HG03520 (cell line): ENCODE results near the gene FOXO1.

Experiments used
- ATAC-seq: cut with Tn5 transposase; IDR thresholded peaks from one replicate; pipeline ENCODE4 v1.9.1; 2021; ENCODE audit warnings: mild to moderate bottlenecking, moderate library complexity; ENCODE audit not compliant: unreplicated experiment

FOXO1 gene

DNA sequence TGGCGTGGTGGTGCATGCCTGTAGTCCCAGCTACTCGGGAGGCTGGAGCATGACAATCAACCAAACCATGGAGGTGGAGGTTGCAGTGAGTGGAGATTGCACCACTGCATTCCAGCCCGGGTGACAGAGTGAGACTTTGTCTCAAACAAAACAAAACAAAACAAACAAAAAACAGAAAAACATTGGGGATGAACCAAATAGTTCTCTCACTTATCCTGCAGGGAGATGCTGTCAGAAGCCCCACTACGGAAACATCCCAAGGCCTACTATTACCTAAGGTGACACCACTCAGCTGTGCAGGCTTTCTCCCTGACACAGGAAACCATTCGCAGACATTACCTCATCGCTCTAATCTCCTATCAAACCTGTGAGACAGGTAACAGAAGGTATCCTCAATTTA is 113.5 kb downstream of the FOXO1 start:
- ATAC-seq: no peak

DNA sequence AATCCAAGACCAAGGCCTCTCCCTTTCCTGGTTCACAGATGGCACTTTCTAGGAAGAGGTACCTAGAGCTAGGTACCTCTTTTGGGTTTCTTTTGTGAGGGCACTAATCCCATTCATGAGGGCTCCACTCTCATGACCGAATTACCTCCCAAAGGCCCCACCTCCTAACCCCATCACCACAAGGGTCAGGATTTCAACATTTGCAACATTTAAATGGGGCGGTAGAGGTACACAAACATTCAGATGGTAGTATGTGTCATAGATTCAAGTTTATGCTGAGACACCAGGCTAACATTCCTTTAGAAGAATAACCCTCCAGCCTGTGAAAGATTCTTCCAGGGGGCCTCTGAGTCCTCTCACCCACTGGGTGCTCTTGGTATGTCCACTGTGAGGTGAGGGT is 116.3 kb downstream of the FOXO1 start:
- ATAC-seq: no peak

DNA sequence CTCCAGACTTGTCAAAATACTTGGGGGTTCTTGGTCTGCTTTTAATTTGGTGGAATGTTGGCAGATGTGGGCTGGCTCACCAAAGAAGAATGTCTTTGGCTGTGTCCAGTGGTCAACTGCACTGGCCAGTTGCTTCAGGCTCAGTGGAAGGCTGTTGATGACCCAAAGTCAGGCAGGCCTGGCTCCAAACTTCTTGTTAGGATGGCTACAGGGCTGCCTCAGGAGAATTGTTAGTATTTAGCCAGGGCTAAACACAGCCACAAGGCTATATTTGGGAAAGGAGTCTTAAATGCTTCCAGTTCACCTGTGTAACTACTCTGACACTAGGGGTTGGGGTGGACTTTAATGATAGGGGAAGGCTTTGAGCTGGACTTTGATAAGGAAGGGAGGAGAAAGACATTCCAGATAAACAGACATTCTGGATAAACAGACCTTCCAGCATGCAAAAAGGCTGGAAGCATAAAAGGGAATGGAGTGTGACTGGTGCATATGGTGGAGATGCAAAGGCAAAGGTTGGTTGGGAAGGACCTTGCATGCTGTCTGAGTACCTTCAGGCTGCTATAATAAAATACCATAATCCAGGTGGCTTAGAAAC is 116.8 kb downstream of the FOXO1 start:
- ATAC-seq: no peak

DNA sequence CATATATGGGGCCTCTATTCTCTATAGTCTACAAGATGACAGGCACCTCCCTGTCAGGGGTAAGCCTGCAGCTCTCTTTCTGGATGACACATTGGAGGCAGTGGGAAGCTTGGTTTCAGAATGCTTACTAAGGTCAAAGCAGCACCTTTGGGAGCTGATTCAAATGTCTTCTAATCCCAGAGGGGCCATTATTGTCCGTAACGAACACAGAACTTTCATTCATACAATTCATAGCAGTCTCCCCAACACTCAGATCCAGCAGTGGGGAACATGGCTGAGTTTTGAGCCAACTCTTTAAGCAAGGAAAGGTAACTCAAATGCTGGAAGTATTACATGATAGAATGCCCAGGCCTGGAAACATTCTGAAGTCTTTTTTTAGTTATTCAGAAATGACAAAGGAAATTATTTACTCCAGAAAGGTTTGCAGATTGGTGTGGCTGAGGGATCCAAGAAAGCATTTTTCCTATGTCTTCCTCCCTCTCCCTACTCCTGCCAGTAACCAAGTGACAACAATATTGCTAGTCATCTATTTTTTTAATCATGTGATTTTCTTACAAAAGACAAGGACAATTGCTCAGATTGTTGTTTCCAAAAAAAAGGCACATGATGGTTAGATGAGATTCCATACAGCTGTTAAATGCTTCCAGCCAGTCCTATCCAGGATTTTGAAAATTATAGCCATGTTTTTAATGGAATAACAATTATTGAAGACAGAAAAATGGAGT is 118.7 kb downstream of the FOXO1 start:
- ATAC-seq: no peak

DNA sequence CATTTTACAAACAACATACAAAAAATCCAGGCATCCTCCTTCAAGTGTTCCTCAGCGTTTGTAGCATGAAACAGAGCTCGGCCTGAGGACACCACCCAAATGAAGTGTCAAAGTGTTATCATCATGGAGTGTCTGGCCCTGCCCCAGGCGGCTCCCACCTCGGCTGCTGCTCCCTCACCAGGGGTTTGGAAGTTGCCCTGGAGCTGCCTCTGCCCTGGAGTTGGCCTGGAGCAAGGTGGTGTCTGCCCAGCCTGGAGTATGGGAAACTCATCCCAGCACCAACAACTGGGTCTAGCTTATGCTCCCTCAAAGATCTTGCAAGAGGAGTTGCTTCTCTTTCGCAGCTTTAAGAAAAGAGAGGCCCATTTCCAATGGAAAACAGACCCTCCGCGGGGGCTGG is 120.4 kb downstream of the FOXO1 start:
- ATAC-seq: no peak

DNA sequence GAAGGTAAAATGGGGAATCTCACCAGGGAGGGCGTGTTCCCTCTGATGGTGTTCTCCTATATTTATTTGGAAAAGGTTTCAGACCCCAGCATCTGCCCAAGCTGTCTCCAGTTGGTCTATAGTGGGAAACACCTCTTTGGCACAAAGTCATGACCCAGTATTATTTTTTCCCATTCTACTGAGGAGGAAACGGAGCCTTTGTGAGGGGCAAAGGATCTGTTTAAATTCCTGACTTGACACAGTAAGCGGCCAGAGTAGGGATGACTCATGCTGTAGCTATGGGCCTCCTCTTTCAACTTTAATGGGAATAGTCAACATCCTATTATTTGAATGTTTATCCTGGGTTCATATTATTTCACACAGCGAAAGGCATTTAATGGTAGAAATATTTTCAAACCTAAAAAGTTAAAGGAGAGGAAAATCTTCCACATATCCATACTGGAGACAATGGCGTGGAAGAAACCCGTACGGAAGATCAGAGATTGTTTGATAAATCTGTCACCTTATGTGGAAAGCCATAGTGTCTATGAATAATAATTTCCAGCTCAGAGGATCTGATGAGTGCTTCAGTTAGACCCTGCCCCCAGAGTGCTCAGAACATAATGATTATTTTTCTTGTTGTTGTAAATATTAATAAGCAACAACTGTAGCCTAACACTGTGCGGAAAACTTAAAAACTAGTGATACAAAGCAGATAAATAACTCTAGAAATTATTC is 126.0 kb downstream of the FOXO1 start:
- no peak for ATAC-seq

DNA sequence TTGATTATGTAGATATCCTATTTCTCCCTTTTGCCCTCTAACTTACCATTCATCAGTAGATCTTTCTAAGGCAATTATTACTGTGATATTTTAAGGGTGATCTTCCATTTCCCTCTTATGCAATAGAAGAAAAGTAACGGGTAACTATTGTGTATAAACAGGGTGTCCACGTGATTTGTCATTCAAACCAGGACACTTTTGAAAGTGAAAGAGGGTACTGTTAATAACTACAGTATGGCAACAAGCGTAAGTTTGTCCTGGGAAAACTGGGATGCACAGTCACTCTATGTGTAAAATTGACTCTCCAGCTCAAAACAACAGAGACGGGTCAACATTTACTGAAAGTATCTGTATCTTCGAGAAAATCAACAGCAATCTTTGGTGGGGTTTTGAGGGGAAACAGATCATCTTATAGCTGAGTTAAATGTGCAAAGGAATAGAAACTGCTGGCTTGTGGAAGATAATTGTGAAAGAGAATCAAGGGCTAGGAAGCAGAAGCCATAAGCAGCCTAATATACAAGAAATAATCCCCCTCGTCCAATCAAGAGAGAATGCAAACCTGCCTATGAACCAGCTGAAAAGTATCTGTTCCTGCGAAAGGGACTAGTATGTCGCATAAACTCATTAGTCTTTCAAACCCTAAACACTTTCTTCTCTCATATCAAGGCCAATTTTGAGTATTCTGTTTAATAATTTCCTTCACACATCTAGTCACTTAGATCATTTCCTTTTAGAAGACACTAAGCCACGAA is 126.7 kb downstream of the FOXO1 start:
- no peak for ATAC-seq

DNA sequence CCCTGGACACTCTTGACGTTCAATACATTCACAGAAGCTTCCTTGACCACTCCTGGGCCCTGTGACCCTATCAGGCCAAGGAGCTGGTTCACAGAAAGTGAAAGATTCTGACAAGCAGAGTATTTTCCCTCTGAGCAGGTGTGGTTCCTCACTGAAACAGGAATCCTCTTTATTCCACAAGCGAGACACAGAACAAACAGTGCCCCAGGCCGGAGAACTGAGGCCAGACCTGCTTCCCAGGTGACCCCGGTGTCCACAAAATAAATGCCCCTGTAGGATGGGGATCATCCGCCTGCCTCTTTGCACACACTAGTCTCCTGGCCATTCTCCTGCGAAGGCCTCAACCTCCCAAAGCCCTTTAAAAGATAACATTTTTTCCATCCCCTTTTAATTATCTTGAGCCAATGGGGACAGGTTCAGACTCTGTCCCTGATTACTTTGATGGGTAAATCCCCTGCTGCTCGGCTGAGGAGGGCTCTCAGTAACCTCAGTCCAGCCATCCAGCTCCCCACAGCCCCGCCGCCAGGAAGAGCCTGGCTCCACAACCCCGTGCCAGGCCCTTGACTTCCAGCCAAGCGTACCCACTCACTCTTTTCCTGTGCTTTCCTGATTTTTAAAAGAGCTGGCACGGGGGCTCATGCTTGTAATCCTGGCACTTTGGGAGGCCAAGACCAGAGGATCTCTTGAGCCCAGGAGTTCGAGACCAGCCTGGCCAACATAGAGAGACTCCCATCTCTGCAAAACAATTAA is 129.1 kb downstream of the FOXO1 start:
- ATAC-seq: no peak

DNA sequence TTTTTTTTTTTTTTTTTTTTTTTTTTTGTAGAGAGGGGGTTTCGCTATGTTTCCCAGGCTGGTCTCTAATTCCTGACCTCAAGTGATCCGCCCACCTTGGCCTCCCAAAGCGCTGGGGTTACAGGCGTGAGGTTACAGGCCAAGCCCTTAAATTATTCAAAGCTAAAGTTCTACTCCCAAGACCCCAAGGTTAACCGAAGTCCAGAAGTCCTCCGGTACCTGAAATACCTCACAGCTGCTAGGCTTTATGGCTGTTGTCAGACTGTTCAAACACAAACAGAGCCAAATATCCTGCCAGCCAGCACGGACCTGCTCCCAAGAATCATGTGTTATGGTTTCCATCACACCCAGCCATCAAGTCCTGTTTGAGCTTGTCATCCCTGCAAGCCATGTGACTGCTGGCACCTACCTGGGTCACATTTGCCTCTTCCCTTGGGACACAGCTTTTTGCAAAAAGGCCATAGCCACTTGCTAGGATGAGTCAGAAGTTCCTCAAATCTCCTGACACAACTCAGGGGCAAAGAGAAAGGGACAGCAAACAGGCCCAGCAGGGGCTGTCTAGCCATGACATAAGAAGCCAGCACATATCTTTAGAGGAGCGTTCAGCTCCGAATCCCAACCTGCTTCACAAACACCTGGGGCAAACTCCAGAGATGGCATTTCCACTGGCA is 129.9 kb downstream of the FOXO1 start:
- no peak for ATAC-seq

DNA sequence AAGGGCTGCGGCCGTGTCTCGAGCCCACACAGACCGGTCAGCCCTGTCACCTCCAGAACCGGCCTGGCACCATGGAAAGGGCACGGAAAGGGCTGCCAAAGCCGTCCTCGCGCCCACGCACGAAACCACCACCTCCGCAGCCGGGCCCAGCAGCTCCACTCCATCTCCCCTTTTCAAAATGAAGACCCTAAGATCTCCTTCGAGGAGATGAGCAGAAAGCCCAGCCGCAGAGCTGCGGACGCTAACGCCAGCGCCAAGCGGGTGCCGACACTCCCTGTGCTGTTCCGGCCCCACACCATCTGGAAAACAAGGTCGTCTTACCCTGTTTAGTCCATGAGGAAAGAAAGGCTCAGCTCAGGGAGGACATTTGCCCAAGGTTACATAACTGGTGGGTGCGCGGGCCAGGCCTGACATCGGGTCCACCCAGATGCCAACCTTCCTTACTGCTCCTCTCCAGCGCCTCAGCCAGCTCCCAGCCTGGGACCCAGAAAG is 131.1 kb downstream of the FOXO1 start:
- ATAC-seq: no peak

DNA sequence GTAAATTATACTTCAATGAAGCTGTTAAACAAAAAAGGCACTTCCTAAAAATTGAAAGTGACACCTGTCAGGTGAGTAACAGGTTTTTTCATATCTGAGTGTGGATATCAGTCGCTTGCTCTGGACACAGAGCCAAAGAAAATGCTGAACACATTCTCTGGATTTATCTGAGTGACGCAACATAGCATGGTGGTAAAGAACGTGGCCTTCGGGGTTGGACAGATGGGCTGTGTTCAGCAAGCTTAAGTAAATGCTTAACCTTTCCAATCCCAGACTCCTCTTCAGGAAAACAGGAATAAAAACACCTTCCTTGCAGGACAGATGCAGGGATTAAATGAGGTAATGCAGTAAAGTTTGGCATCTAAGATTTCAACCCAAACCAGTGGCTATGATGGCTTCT is 132.0 kb downstream of the FOXO1 start:
- no peak for ATAC-seq

DNA sequence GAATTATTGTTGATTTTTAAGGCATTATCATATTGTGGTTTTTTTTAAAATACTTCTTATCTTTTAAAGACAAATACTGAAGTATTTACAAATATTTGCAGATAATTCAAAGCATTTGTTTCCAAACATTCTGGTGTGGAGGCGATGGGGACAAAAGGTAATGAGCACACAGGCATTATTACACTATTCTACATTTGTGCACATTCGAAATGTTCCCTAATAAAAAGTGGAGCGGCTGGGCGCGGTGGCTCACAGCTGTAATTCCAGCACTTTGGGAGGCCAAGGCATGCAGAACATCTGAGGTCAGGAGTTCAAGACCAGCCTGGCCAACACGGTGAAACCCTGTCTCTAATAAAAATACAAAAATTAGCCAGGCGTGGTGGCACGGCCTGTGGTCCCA is 133.4 kb downstream of the FOXO1 start:
- ATAC-seq: no peak

DNA sequence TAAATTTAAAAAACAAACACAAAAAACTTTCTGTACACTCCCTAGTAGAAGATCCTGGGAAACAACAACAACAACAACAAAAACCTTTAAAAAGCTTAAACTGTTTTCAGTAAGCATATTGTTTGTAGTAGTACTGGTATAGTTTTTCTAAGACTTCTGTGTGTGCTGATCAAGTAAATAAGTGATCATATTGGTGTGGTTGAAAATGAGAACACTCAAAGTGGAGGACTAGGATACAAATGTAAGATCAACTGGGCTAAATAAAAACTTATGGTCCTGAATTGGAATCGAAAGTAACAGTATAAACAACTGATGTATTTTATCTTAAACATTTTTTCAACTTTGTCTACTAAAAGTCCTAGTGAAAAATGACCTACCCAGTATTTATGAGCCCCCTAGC is 135.5 kb downstream of the FOXO1 start:
- no peak for ATAC-seq

DNA sequence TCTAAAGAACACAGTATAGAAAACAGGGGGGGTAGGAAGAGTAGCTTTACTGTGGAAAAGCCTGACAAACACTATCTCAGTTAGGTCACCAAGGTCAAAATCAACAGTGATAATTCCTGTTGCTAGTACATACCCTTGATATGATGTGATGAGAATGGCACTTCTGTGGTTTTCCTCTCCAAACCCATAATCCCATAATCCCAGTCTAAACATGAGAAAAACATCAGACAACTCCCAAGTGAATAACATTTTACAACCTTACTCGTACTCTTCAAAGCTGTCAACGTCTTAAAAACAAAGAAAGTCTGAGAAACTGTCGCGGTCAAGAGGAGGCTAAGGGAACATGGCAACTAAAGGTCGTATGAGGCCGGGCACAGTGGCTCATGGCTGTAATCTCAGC is 137.6 kb downstream of the FOXO1 start:
- ATAC-seq: no peak

DNA sequence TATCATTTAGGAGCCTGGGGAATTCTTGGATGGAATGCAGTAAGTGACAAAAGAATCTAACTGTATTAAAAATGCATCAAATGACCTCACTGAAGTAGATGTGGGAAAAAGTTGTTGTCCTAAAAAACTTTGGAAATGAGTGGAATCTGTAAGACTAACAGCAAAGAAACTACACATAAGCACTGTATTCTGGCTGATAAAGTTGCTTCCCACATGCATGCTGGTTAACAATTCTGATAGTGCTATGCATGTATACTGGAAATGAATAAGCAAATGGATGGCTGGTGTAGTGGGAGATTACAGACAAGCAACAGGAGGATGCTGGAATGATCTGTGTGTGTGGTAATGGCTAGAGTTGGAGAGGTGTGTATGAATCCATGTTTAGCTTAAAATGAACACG is 138.5 kb downstream of the FOXO1 start:
- no peak for ATAC-seq

DNA sequence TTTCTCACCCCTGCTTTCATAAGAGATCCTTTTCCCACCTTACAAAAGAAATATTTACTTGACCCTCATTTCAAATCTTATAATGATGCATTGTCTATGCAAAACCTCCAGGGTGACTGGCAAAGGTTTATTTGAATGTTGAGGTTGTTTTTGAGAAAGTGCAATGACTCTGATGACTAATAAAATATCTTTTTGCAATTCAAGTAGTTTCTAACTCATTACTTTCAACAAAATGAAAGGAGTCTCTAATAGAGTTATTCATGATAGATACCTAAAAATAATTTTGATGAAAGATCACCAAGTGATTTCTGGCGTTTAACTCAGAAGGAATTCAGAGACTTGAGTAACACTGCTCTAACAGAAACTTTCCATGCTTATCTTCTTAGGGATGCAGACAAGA is 144.2 kb downstream of the FOXO1 start:
- ATAC-seq: no peak

DNA sequence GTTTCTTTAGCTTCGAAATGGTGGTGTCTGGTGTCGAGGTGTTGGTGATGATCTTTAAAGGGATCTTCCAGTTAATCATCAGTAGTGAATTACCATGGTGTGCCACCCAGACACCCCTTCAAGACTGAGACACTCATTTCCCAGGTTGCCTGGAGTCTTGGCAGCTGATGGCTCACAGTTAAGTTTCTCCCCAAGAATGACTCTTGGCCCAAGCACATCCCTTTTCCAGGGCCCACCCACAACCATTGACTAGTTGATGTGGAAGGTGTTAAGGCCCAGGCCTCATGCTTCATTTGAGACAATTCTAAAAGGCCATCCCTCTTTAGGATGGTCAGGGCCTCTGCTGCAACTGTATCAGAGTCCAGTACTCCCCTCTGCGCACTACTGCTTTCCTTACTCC is 145.5 kb downstream of the FOXO1 start:
- ATAC-seq: no peak

DNA sequence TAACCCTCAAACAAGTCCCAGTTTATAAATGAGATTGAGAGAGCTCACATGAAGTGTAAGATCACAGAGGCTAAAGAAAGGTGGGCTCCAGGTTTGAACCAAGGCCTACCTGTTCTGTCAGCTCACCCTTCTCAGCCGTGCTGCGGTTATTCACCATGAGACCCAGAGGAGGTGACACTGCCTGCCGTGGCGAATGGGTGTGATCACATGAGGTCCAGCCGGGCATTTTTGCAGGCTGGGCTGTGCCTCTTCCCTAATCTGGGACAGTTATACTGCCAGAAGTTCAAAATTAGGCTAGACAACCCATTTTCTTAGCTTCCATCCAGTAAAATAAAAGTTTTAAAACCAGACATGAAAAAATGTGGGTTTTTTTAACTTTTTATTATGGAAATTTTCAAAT is 146.8 kb downstream of the FOXO1 start:
- no peak for ATAC-seq

DNA sequence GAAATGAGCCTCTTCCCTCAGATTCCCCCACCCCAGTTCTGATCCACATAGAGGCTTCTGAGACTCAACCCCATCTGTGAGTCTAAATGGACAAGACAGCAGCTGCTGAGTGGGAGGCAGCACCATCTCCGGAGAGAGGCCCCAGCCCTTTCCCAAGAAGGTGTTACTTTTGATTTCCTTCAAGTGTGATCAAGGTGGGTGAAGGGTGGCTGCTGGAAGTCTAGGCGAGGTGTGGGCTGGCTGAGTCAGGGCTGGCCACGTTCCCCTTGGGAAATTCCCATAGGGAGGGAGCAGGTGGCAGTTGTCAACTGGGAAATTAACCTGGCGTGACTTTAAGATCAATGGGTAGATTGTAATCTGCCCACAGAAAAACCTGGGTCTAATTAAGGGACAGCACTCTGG is 148.0 kb downstream of the FOXO1 start:
- no peak for ATAC-seq
